ENCODE results near the gene RNF220.

RNF220 gene

GRCh38 chr1:44405031-44405797, at the start of gene RNF220:
Gene RNF220, plus strand, starts transcription at chr1:44405255.
- DNase-seq: peak in 12 of 14 donors; percentile 35 to 89 (median 78)

- no peak for DNase-seq
Measured at GRCh38 chr1:44355582-44356305, 49.3 kb upstream of the RNF220 start.

- no peak for DNase-seq
Measured at GRCh38 chr1:44357710-44358109, 47.3 kb upstream of the RNF220 start.

GRCh38 chr1:44359234-44359935, 45.7 kb upstream of the RNF220 start:
- no peak for DNase-seq

- DNase-seq: no peak
Measured at GRCh38 chr1:44361478-44361877, 43.6 kb upstream of the RNF220 start.

GRCh38 chr1:44366371-44366975, 38.6 kb upstream of the RNF220 start:
- no peak for DNase-seq

GRCh38 chr1:44367944-44368343, 37.1 kb upstream of the RNF220 start:
- DNase-seq: no peak

- no peak for DNase-seq
Measured at GRCh38 chr1:44368471-44369151, 36.4 kb upstream of the RNF220 start.

- DNase-seq: no peak
Measured at GRCh38 chr1:44371206-44371605, 33.8 kb upstream of the RNF220 start.

GRCh38 chr1:44375547-44375946, 29.5 kb upstream of the RNF220 start:
- no peak for DNase-seq

GRCh38 chr1:44377925-44378784, 26.9 kb upstream of the RNF220 start:
- peak in 9 of 14 donors; percentile 11 to 50 (median 24) for DNase-seq

GRCh38 chr1:44380666-44381177, 24.3 kb upstream of the RNF220 start:
- DNase-seq: no peak

GRCh38 chr1:44388551-44388950, 16.5 kb upstream of the RNF220 start:
- no peak for DNase-seq

- DNase-seq: no peak
Measured at GRCh38 chr1:44389437-44389836, 15.6 kb upstream of the RNF220 start.

GRCh38 chr1:44390277-44390676, 14.8 kb upstream of the RNF220 start:
- no peak for DNase-seq

- DNase-seq: no peak
Measured at GRCh38 chr1:44401256-44402228, 3.5 kb upstream of the RNF220 start.

- DNase-seq: peak in 4 of 14 donors; percentile 17 to 71 (median 58)
Measured at GRCh38 chr1:44405798-44406736, 1.0 kb downstream of the RNF220 start.

GRCh38 chr1:44406737-44407429, 1.8 kb downstream of the RNF220 start:
- DNase-seq: no peak
